RKO (cell line): ENCODE results near the gene C1S.
"Not testable (repeated sequence)": the region's sequence is repeated elsewhere in the genome, so short reads cannot be mapped to it uniquely, and the experiment has no call there.

ENCODE experiments used
- DNase-seq: peaks from one replicate; pipeline ENCODE4 v3.0.0-alpha.2; 2016; ENCODE audit warnings: low spot score

Gene C1S

DNA sequence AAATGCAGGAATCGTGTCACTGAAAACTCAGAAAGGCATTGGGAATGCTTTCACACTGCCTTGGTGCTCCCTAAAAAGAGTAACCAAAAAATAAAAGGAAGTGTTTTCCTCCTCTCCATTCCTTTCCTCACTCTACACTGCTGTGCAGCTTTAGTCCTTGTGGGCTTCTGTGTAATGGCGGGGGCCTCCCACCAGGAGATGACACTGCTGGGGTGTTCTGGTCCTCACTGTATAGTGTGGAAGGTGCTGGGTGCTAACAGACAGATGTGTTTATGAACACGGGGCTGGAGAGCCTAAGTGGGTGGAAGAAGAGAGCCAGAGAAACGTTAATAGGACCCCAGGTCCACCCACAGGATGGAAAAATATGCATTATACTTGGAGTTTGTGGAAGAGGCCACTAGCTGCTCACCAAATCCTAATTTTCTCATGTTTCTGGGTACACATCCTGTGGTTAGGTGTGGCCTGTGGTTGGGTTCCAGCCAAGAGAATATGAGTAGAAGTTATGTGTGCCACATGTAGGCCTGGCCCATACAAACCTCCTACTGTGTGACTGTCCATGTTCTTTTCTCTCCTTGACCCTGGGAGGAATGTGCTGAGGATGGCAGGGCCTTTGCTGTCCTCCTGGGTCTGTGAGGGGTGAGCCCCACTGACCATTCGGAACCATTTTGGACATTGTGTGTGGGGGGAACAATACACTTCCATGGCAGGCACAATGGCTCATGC, 14.0 kb upstream of the C1S start:
- no peak for DNase-seq

DNA sequence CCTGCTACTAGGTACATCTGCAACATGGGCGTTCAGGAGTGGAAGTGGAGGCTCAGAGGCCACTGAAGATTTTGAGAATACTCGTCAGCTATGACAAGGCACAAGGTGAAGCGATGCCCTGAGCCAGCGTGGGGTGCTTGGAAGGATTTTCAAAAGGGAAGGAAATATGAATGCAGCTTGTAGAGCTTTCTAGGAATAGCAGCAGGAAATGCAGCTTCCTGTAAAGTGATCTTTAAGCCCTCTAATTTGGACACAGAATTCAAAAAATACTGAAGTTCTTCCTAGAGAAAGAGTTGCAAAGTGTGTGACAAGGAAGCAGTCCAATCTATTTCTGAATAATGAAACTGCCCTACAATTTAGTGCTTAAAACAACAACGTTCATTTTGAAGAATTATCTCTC, 13.2 kb upstream of the C1S start:
- no peak for DNase-seq

DNA sequence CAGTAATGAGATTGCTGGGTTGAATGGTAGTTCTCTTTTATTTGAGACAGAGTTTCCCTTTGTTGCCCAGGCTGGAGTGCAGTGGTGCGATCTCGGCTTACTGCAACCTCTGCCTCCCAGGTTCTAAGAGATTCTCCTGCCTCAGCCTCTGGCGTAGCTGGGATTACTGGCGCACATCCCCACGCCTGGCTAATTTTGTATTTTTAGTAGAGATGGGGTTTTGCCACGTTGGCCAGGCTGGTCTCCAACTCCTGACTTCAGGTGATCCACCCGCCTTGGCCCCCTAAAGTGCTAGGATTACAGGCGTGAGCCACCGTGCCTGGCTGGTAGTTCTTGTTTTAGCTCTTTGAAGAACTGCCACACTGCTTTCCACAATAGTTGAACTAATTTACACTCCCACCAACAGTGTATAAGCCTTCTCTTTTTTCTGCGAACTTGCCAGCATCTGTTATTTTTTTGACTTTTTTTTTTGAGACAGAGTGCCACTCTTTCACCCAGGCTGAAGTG, 11.0 kb upstream of the C1S start:
- not testable (repeated sequence) for DNase-seq

DNA sequence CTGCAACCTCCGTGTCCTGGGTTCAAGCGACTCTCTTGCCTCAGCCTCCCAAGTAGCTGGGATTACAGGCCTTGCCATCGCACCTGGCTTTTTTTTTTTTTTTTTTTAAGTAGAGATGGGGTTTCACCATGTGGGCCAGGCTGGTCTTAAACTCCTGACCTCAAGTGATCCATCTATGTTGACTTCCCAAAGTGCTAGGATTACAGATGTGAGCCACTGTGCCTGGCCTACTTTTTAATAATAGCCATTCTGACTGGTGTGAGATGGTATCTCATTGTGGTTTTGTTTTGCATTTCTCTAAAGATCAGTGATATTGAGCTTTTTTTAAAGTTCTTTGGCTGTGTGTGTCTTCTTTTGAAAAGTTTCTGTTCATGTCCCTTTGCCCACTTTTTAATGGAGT, 10.5 kb upstream of the C1S start:
- not testable (repeated sequence) for DNase-seq

- no peak for DNase-seq
Measured at GRCh38 chr12:7054925-7055324, 5.6 kb upstream of the C1S start.

- DNase-seq: not testable (repeated sequence)
Measured at GRCh38 chr12:7055736-7056135, 4.8 kb upstream of the C1S start.

GRCh38 chr12:7058163-7058845, 2.2 kb upstream of the C1S start:
- no peak for DNase-seq

- no peak for DNase-seq
Measured at GRCh38 chr12:7058850-7059395, 1.6 kb upstream of the C1S start.

- DNase-seq: no peak
Measured at GRCh38 chr12:7059780-7060179, 738 bp upstream of the C1S start.

DNA sequence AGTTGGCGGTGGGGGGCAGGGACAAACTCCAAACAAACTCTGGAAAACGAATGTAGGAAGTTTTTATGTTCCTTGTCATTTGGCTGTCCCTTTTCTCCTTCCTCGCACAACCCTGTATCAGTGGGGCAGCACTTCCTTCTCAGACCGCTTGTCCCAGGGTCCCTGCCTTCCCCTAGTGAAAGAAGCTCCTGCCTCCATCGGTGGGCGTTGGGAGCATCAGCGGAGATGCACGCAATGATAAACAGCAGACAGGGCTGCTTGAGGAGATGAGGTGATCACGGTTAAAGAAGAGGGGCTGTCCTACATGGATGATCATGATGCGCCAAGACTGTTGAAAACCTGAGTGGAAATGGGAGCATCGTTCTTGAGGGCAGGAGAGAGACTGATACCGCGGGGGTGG, 620 bp downstream of the C1S start:
- DNase-seq: no peak

GRCh38 chr12:7061596-7061995, 1.1 kb downstream of the C1S start:
- no peak for DNase-seq

DNA sequence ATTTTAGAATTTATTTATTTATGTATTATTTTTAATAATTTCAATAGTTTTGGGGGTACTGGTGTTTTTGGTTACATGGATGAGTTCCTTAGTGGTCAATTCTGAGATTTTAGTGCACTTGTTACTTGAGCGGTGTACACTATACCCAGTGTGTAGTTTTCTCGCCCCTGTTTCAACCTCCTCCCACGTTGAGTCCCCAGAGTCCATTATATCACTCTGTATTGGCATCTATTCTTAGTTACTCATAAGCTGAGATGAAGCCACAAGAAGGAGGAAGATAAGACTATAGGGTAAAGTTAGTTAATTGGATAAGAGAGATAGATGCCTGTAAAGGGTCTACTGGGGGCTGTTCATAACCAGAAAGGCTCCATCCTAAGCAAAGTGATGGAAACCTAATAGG, 4.0 kb downstream of the C1S start:
- DNase-seq: no peak

GRCh38 chr12:7065073-7065623, 4.6 kb downstream of the C1S start:
- DNase-seq: no peak

- DNase-seq: no peak
Measured at GRCh38 chr12:7066596-7066995, 6.1 kb downstream of the C1S start.

- no peak for DNase-seq
Measured at GRCh38 chr12:7067096-7067495, 6.6 kb downstream of the C1S start.

- no peak for DNase-seq
Measured at GRCh38 chr12:7068240-7068993, 7.9 kb downstream of the C1S start.

DNA sequence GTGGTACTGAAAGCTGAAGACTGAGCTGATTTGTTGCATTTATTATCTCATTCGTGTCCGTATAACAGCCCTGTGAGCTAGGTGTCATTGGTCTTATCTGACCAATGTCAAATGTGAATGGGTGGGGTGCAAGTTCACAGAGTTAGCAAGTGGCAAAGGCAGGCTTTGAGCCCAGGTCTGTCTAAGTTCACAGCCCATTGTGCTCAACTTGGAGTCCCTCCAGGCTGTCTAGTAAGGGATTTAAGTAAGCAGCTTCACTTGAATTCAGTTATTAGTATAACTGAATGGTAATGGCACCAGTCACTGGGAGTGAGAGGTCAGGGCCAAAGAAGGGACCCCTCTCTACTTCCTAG, 8.5 kb downstream of the C1S start:
- DNase-seq: no peak

GRCh38 chr12:7069386-7069785, 8.9 kb downstream of the C1S start:
- DNase-seq: no peak

- DNase-seq: no peak
Measured at GRCh38 chr12:7072035-7072434, 11.5 kb downstream of the C1S start.

DNA sequence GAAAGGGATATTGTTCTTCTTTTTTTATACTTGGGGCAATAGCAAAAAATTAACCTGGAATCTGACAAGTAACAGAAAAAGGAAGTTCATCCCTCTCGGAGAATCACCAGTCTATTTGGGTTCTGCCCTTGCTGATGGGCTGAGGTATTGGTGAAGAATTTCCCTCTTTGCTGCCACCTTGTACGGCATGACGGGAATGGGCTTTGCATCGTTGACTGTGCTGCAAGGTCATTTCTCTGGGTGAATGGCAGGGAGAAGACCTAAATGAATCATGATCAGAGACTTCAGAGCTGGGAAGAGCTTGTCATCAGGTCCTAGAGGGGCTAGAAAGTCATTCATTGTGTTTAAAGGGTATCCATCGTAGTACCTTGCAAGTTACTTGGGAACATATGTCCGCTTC, 12.0 kb downstream of the C1S start:
- DNase-seq: no peak

GRCh38 chr12:7073946-7074345, 13.4 kb downstream of the C1S start:
- DNase-seq: no peak

GRCh38 chr12:7075518-7075917, 15.0 kb downstream of the C1S start:
- no peak for DNase-seq
